ENCODE data around the gene TBX20.
A peak's percentile ranks its signal among the peaks of the same experiment; 100 is the strongest.

The TBX20 gene

GRCh38 chr7:35253710-35254495, at the start of gene TBX20 (continued):
- TF ChIP-seq ZBTB6 (tag by site-specific recombination; IDR thresholded peaks at IDR 0.05): peak; percentile 21; the same call in 1 of the 2 replicates
- TF ChIP-seq ZNF501 (tag by site-specific recombination; IDR thresholded peaks at IDR 0.05): peak; percentile 55; the same call in 1 of the 2 replicates
- peak; percentile 89 for TF ChIP-seq ZBTB8A (tag by site-specific recombination; IDR thresholded peaks at IDR 0.05)
- no peak for TF ChIP-seq OSR2 (tag by site-specific recombination; IDR thresholded peaks at IDR 0.05)
- peak; percentile 48 for TF ChIP-seq SP2 (tag by site-specific recombination; IDR thresholded peaks at IDR 0.05)
- TF ChIP-seq ZNF324 (tag by site-specific recombination; IDR thresholded peaks at IDR 0.05): 0 out of 2 replicates have a peak, but pooled peaks have one; percentile 18
- TF ChIP-seq GLI4 (tag by site-specific recombination; IDR thresholded peaks at IDR 0.05): no peak
- peak; percentile 63 for TF ChIP-seq ZNF600 (tag by site-specific recombination; IDR thresholded peaks at IDR 0.05)

- Histone ChIP-seq H3K9me3 (ENCODE audit: control insufficient read depth, insufficient read depth, low read depth, low read length) (no peaks in the 10 kb centered on the region), H3K27ac (ENCODE audit: extremely low read depth, low read depth, low read length) (no peak overlapping the region), H3K36me3 (ENCODE audit: control insufficient read depth in 2 of 2, insufficient read depth in 1 of 2, low read length in 2 of 2) (no peaks in the 10 kb centered on the region), H3K4me3 (ENCODE audit: low read depth, low read length) (no peak overlapping the region), H3K4me1 (ENCODE audit: control insufficient read depth, insufficient read depth, low read length) (no peaks in the 10 kb centered on the region)
- TF ChIP-seq ZNF704 (tag by site-specific recombination; IDR thresholded peaks at IDR 0.05): no peak
- ChIA-PET POLR2A (no interaction called here), CTCF (no interaction called here)
These were observed 35.5 kb upstream of the TBX20 start for GRCh38 chr7:35289376-35289775.

GRCh38 chr7:35286986-35287385, 33.1 kb upstream of the TBX20 start:
- Histone ChIP-seq H3K27ac (ENCODE audit: extremely low read depth, low read depth, low read length) (no peak overlapping the region), H3K4me3 (ENCODE audit: low read depth, low read length) (no peak overlapping the region), H3K4me1 (ENCODE audit: control insufficient read depth, insufficient read depth, low read length) (no peaks in the 10 kb centered on the region), H3K36me3 (ENCODE audit: control insufficient read depth in 2 of 2, insufficient read depth in 1 of 2, low read length in 2 of 2) (no peaks in the 10 kb centered on the region), H3K9me3 (ENCODE audit: control insufficient read depth, insufficient read depth, low read depth, low read length) (no peaks in the 10 kb centered on the region)
- CTCF ChIA-PET: no interaction called here
- POLR2A ChIA-PET: no interaction called here
- TF ChIP-seq PRDM4 (tag by site-specific recombination; IDR thresholded peaks at IDR 0.05) (no peak), ZNF660 (tag by site-specific recombination; IDR thresholded peaks at IDR 0.05) (no peak), ZNF341 (tag by site-specific recombination; IDR thresholded peaks at IDR 0.05; ENCODE audit: low read depth) (no peak), ZNF37A (tag by site-specific recombination; IDR thresholded peaks at IDR 0.05) (no peak), ZNF2 (tag by site-specific recombination; IDR thresholded peaks at IDR 0.05) (no peak), AEBP2 (tag by site-specific recombination; IDR thresholded peaks at IDR 0.05; ENCODE audit: borderline replicate concordance) (no peak)

Data from HEK293 (cell line).